Adrenal gland (tissue), 12 donors: Measurements from ENCODE around the gene LIMS1. TPM values are rescaled to one million over a fixed set of nuclear protein-coding genes. Genes with fewer than 3 reads are reported as not detected.
A peak's percentile ranks its signal among the peaks of the same experiment; 100 is the strongest.

Experiments
- DNase-seq, 7 donors: peaks; one replicate each; pipeline ENCODE4 v3.0.0-alpha.2; 2019 to 2020
- H3K27ac ChIP-seq, 5 donors: fragments of 200-600 bp; sonication (generic) in 4 of 5; 1 replicate in 3 of 5; 2 replicates in 2 of 5; pipeline versions ENCODE4 v1.5.1 to v1.8.0; 2016 to 2020; ENCODE audit warnings: mild to moderate bottlenecking in 1 of 5
- H3K27me3 ChIP-seq: fragments of 200-600 bp; 2 replicates; pipeline ENCODE4 v1.8.0; 2021
- H3K36me3 ChIP-seq, 2 donors: fragments of 200-600 bp; replicated peaks in 1 of 2; 1 replicate in 1 of 2; 2 replicates in 1 of 2; pipeline versions ENCODE4 v1.5.1 to v1.8.0; 2018 to 2022
- H3K4me1 ChIP-seq, 2 donors: fragments of 200-600 bp; replicated peaks in 1 of 2; 1 replicate in 1 of 2; 2 replicates in 1 of 2; pipeline versions ENCODE4 v1.5.1 to v1.8.0; 2018 to 2021
- H3K4me3 ChIP-seq, 4 donors: fragments of 200-600 bp; sonication (generic) in 3 of 4; one replicate each; pipeline ENCODE4 v1.5.1; 2016 to 2018
- H3K9me3 ChIP-seq, 3 donors: fragments of 200-600 bp; sonication (generic) in 1 of 3; replicated peaks in 1 of 3; 1 replicate in 2 of 3; 2 replicates in 1 of 3; pipeline versions ENCODE4 v1.5.1 to v1.8.0; 2016 to 2021
- CTCF ChIP-seq, 6 experiments: fragments of 450-650 bp in 4 of 6; fragments of 200-600 bp in 2 of 6; sonication (generic) in 1 of 6; IDR thresholded peaks; 1 replicate in 5 of 6; 2 replicates in 1 of 6; pipeline versions ENCODE4 v1.5.1 to v1.8.0; 2016 to 2021; ENCODE audit warnings: antibody characterized with exemption in 6 of 6, mild to moderate bottlenecking in 2 of 6, moderate library complexity in 1 of 6
- POLR2A ChIP-seq, 2 donors: fragments of 450-650 bp; IDR thresholded peaks; one replicate each; pipeline ENCODE4 v1.6.1; 2017; ENCODE audit warnings: antibody characterized with exemption in 2 of 2, mild to moderate bottlenecking in 2 of 2, moderate library complexity in 1 of 2
- WGBS, 4 donors: extraction: QIAGEN DNeasy Blood & Tissue Kit in 2 of 4; methylation state at CpG; one replicate each; pipeline versions ENCODE4 v1.1.5 to v1.1.7; 2013 to 2017; 5-methylcytosine and 5-hydroxymethylcytosine counted together
- intact Hi-C, 2 donors: fragments of 100-400 bp; cut with DNase I; formaldehyde crosslinking; loops; one replicate each; pipeline versions ENCODE4 v1.14.1 to v1.15.0; 2022 to 2023
- polyA plus RNA-seq, 3 donors: library from polyadenylated mRNA; stranded (reverse); fragments of 200-250 nt in 2 of 3; fragments of 350-450 nt in 1 of 3; fragmentation: Illumina TruSeq in 1 of 3; extraction: RNeasy Lipid Tissue Mini Kit (QIAGEN cat#74804) in 1 of 3; gene quantifications; one replicate each; pipeline ENCODE4 v1.2.3, GENCODE V29; 2013 to 2014
- total RNA-seq, 9 donors: library from RNA; depleted of rRNA in 4 of 9; stranded (reverse); fragments of >200 nt in 4 of 9; fragments of 120-200 nt in 1 of 9; fragmentation: NEBNext Ultra II Directional in 1 of 9; extraction: Animal tissue kit (Norgen Biotek cat#: 25700) in 1 of 9; gene quantifications; one replicate each; pipeline versions ENCODE4 v1.1.0 to v1.2.4, GENCODE V29; 2013 to 2023
- donor health status: healthy with polysubstance abuse.
- donor health status: Bipolar disorder and iron deficiency.
- donor health status: DM: yes; HTN: yes; CAD: no.
- donor health status: DM: no; HTN: no; CAD: no.
- donor health status: DM: no; HTN: no; CAD: no.
- donor health status: DM: yes; HTN: yes; CAD: no.

Gene LIMS1
- total and polyA plus RNA-seq, 12 donors = 33.5 to 182 (median 111) TPM

DNA sequence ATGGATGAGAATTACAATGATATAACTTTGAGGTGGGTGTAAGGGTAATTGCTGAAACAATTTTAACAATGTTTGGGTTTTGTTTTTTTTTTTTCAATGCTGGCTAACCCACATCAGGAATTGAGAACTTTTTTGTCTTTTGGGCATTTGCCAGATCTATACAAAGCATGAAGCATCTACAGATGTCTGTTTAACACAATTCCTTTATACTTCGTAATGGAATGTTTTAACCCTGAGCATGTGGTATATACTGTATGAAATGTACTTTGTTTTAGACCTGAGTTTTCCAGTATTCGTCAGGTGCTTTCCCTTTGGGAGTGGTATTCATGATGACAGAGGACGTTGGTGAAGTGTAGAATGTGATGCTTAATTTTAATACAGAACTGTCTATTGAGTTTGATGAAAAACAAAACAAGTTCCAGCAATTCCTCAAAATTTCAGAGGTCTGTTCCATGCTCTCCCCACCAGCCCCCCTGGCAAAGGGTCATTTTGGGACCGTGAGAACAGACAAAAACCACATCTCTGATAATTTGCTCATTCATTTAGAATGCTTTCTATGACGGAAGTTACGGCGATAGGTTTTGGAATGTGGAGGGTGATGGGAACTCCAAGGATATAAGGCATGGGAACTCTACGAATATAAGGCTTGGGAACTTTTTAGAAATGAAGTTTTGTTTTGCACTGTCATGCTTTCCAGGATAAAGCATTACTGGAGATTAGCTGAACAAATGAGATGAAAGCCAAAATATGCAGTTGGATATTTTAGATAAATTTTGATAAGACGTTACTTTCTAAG is 14.1 kb downstream of the LIMS1 start:
- DNase-seq = no peak
- TF ChIP-seq POLR2A (IDR thresholded peaks at IDR 0.05) (no peak), CTCF (IDR thresholded peaks at IDR 0.05) (no peak)
- Histone ChIP-seq H3K4me3 (no peak overlapping the region), H3K36me3 (no peaks in the 10 kb centered on the region), H3K4me1 (peaks cover 10 to 15% of the 10 kb centered on the region in 2 donors), H3K9me3 (no peaks in the 10 kb centered on the region), H3K27ac (no peak overlapping the region), H3K27me3 (no peaks in the 10 kb centered on the region)
- intact Hi-C loops = no loop called here
- 70 to 72% (median 71%) methylated on average over 9 of the region's 9 CpGs for WGBS, 4 donors

DNA sequence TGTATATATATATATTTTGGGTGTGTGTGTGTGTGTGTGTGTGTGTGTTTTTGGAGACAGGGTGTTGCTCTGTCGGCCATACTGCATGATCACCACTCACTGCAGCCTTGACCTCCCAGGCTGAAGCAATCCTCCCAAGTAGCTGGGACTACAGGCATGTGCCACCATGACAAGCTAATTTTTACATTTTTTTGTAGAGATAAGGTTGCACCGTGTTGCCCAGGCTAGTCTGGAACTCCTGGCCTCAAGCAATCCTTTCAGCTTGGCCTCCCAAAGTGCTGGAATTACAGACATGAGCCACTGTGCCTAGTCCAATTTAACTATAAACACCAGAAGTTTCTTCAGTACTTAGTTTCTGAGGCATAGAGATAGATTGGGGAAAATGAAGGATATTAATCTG is 18.3 kb downstream of the LIMS1 start:
- 43 to 85% (median 52%) methylated on average over 2 of the region's 2 CpGs for WGBS, 4 donors
- Histone ChIP-seq H3K36me3 (no peaks in the 10 kb centered on the region), H3K27ac (peak overlapping the region; percentile 1 to 76 (median 41)), H3K4me3 (no peak overlapping the region), H3K9me3 (no peaks in the 10 kb centered on the region), H3K27me3 (no peaks in the 10 kb centered on the region), H3K4me1 (peaks cover 14 to 35% of the 10 kb centered on the region in 2 donors)
- peak in 4 of 7 donors; percentile 41 to 45 (median 44) for DNase-seq
- TF ChIP-seq CTCF (IDR thresholded peaks at IDR 0.05) = no peak
- no peak for TF ChIP-seq POLR2A (IDR thresholded peaks at IDR 0.05)
- intact Hi-C loops = no loop called here

DNA sequence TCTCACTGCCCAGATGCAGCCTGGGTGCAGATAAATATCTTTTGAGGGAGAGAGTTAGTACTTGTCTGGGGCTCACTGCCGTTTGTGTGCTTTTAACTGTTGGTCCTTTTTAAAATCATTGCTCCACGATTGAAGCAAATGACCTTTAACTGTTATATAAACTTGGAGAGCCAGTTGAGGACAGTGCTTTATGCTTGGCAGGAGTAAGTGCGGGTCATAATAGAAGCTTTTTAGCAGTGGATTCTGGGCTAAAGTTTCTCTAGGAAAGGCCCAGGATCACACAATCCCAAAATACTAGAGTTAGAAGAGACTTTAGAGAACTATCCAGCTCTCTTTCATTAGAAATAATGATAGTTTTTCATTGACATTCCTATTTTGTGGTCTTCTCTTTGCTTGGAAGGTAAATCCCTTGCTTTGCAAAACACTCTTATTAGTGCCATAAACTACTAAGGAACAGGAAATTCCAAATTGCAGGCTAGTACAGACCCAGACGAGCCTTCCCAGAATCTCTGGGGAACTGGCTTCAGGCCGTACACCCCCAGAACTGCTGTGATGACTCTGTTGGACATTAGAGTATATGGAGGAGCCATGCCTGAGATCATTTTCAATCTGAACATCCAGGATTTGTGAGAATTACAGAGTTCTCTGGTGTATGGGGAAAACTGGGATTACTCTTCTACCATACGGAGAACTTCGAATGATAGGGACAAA is 19.1 kb downstream of the LIMS1 start:
- Histone ChIP-seq H3K27ac (peak overlapping the region in 4 of 5 donors; percentile 1 to 76 (median 37)), H3K27me3 (no peaks in the 10 kb centered on the region), H3K4me3 (no peak overlapping the region), H3K9me3 (no peaks in the 10 kb centered on the region), H3K36me3 (no peaks in the 10 kb centered on the region), H3K4me1 (peaks cover 14 to 35% of the 10 kb centered on the region in 2 donors)
- WGBS, 4 donors = 53 to 61% (median 56%) methylated on average over 7 of the region's 7 CpGs
- TF ChIP-seq CTCF (IDR thresholded peaks at IDR 0.05) = no peak
- no peak for TF ChIP-seq POLR2A (IDR thresholded peaks at IDR 0.05)
- no peak for DNase-seq
- intact Hi-C loops = no loop called here

GRCh38 chr2:108554528-108554927 is 20.3 kb downstream of the LIMS1 start:
- H3K4me3 ChIP-seq = no peak overlapping the region
- intact Hi-C loops = no loop called here
- H3K27me3 ChIP-seq = no peaks in the 10 kb centered on the region
- no peak for DNase-seq
- TF ChIP-seq CTCF (IDR thresholded peaks at IDR 0.05) (no peak), POLR2A (IDR thresholded peaks at IDR 0.05) (no peak)
- no peaks in the 10 kb centered on the region for H3K36me3 ChIP-seq
- no peaks in the 10 kb centered on the region for H3K9me3 ChIP-seq
- H3K27ac ChIP-seq = no peak overlapping the region
- peaks cover 14 to 30% of the 10 kb centered on the region in 2 donors for H3K4me1 ChIP-seq
- 76 to 87% (median 83%) methylated on average over 5 of the region's 5 CpGs for WGBS, 4 donors
